Adrenal gland (tissue), 12 donors: Measurements from ENCODE around the gene NARF. TPM values are rescaled to one million over a fixed set of nuclear protein-coding genes. Genes with fewer than 3 reads are reported as not detected.

Source experiments
- DNase-seq, 7 donors: peaks; one replicate each; pipeline ENCODE4 v3.0.0-alpha.2; 2019 to 2020
- H3K27ac ChIP-seq, 5 donors: fragments of 200-600 bp; sonication (generic) in 4 of 5; 1 replicate in 3 of 5; 2 replicates in 2 of 5; pipeline versions ENCODE4 v1.5.1 to v1.8.0; 2016 to 2020; ENCODE audit warnings: mild to moderate bottlenecking in 1 of 5
- H3K27me3 ChIP-seq: fragments of 200-600 bp; 2 replicates; pipeline ENCODE4 v1.8.0; 2021
- H3K36me3 ChIP-seq, 2 donors: fragments of 200-600 bp; replicated peaks in 1 of 2; 1 replicate in 1 of 2; 2 replicates in 1 of 2; pipeline versions ENCODE4 v1.5.1 to v1.8.0; 2018 to 2022
- H3K4me1 ChIP-seq, 2 donors: fragments of 200-600 bp; replicated peaks in 1 of 2; 1 replicate in 1 of 2; 2 replicates in 1 of 2; pipeline versions ENCODE4 v1.5.1 to v1.8.0; 2018 to 2021
- H3K4me3 ChIP-seq, 4 donors: fragments of 200-600 bp; sonication (generic) in 3 of 4; one replicate each; pipeline ENCODE4 v1.5.1; 2016 to 2018
- H3K9me3 ChIP-seq, 3 donors: fragments of 200-600 bp; sonication (generic) in 1 of 3; replicated peaks in 1 of 3; 1 replicate in 2 of 3; 2 replicates in 1 of 3; pipeline versions ENCODE4 v1.5.1 to v1.8.0; 2016 to 2021
- POLR2A ChIP-seq, 2 donors: fragments of 450-650 bp; IDR thresholded peaks; one replicate each; pipeline ENCODE4 v1.6.1; 2017; ENCODE audit warnings: antibody characterized with exemption in 2 of 2, mild to moderate bottlenecking in 2 of 2, moderate library complexity in 1 of 2
- WGBS, 4 donors: extraction: QIAGEN DNeasy Blood & Tissue Kit in 2 of 4; methylation state at CpG; one replicate each; pipeline versions ENCODE4 v1.1.5 to v1.1.7; 2013 to 2017; 5-methylcytosine and 5-hydroxymethylcytosine counted together
- intact Hi-C, 2 donors: fragments of 100-400 bp; cut with DNase I; formaldehyde crosslinking; loops; one replicate each; pipeline versions ENCODE4 v1.14.1 to v1.15.0; 2022 to 2023
- polyA plus RNA-seq, 3 donors: library from polyadenylated mRNA; stranded (reverse); fragments of 200-250 nt in 2 of 3; fragments of 350-450 nt in 1 of 3; fragmentation: Illumina TruSeq in 1 of 3; extraction: RNeasy Lipid Tissue Mini Kit (QIAGEN cat#74804) in 1 of 3; gene quantifications; one replicate each; pipeline ENCODE4 v1.2.3, GENCODE V29; 2013 to 2014
- total RNA-seq, 9 donors: library from RNA; depleted of rRNA in 4 of 9; stranded (reverse); fragments of >200 nt in 4 of 9; fragments of 120-200 nt in 1 of 9; fragmentation: NEBNext Ultra II Directional in 1 of 9; extraction: Animal tissue kit (Norgen Biotek cat#: 25700) in 1 of 9; gene quantifications; one replicate each; pipeline versions ENCODE4 v1.1.0 to v1.2.4, GENCODE V29; 2013 to 2023
- TF ChIP-seq, protein P1 (sequence below), 6 experiments: fragments of 450-650 bp in 4 of 6; fragments of 200-600 bp in 2 of 6; sonication (generic) in 1 of 6; IDR thresholded peaks; 1 replicate in 5 of 6; 2 replicates in 1 of 6; pipeline versions ENCODE4 v1.5.1 to v1.8.0; 2016 to 2021; ENCODE audit warnings: antibody characterized with exemption in 6 of 6, mild to moderate bottlenecking in 2 of 6, moderate library complexity in 1 of 6
- donor health status: healthy with polysubstance abuse.
- donor health status: Bipolar disorder and iron deficiency.
- donor health status: DM: yes; HTN: yes; CAD: no.
- donor health status: DM: no; HTN: no; CAD: no.
- donor health status: DM: no; HTN: no; CAD: no.
- donor health status: DM: yes; HTN: yes; CAD: no.

The NARF gene
- total and polyA plus RNA-seq, 12 donors, result 21.8 to 198 (median 55.1) TPM

DNA sequence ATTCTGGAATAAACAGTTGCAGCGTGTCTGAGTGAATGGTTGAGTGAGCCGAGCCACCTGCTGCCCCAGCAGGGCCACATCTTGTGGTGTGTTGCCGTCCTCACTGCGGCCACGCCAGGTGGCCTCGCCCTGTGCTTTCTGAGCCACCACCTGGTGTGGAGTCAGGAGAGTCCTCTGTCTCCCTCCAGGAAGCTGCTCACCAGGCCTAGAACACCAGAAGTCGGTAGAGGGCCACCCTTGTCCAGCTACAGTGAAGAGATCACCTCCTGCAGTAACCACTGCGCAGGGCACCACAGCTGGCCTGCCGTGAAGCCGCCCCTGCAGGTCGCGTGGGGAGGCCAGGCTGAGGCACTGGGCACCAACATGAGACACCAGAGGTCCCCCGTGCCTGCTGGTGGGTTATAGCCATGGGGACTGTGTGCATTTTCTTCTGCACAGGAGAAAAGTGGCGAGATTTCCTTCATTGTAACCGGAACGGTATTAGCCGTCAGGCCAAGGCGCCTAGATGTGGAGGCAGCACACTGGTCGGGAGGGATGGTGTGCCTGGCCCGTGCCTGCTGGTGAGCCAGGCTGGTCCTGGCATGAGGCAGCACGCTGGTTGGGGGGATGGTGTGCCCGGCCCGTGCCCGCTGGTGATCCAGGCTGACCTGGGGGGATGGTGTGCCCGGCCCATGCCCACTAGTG is 32.1 kb downstream of the NARF start:
- no peak for TF ChIP-seq POLR2A (IDR thresholded peaks at IDR 0.05)
- TF ChIP-seq, protein P1, sequence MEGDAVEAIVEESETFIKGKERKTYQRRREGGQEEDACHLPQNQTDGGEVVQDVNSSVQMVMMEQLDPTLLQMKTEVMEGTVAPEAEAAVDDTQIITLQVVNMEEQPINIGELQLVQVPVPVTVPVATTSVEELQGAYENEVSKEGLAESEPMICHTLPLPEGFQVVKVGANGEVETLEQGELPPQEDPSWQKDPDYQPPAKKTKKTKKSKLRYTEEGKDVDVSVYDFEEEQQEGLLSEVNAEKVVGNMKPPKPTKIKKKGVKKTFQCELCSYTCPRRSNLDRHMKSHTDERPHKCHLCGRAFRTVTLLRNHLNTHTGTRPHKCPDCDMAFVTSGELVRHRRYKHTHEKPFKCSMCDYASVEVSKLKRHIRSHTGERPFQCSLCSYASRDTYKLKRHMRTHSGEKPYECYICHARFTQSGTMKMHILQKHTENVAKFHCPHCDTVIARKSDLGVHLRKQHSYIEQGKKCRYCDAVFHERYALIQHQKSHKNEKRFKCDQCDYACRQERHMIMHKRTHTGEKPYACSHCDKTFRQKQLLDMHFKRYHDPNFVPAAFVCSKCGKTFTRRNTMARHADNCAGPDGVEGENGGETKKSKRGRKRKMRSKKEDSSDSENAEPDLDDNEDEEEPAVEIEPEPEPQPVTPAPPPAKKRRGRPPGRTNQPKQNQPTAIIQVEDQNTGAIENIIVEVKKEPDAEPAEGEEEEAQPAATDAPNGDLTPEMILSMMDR (IDR thresholded peaks at IDR 0.05), result no peak
- Histone ChIP-seq H3K27me3 (no peaks in the 10 kb centered on the region), H3K36me3 (peaks cover 0 to 30% of the 10 kb centered on the region in 2 donors), H3K4me1 (peaks cover 0 to 19% of the 10 kb centered on the region in 2 donors), H3K27ac (no peak overlapping the region), H3K9me3 (no peaks in the 10 kb centered on the region), H3K4me3 (no peak overlapping the region)
- DNase-seq, result peak in 1 of 7 donors; percentile 20
- 82 to 92% (median 91%) methylated on average over 11 to 25 of the region's 25 CpGs for WGBS, 4 donors
- intact Hi-C loops, result no loop called here

DNA sequence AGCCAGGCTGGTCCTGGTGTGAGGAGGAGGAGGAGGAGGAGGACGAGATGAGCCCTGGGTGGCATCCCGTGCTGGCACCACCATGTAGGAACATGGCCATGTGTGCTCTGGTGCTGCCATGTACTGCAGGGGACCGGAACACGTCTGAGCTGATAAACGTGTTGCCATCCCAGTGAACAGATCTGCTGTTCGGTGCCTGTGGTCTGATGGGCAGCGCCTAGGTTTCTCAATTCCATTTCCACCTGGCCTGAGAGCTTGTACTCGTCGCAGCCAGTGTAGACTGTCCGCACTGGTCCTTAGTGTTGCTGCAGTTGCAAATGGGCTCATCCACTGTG is 32.6 kb downstream of the NARF start:
- no peak for TF ChIP-seq POLR2A (IDR thresholded peaks at IDR 0.05)
- TF ChIP-seq, protein P1 (IDR thresholded peaks at IDR 0.05), result no peak
- Histone ChIP-seq H3K9me3 (no peaks in the 10 kb centered on the region), H3K4me1 (peaks cover 0 to 19% of the 10 kb centered on the region in 2 donors), H3K27me3 (no peaks in the 10 kb centered on the region), H3K36me3 (peaks cover 0 to 25% of the 10 kb centered on the region in 2 donors), H3K4me3 (no peak overlapping the region), H3K27ac (no peak overlapping the region)
- intact Hi-C loops, result no loop called here
- 73 to 92% (median 85%) methylated on average over 3 to 10 of the region's 10 CpGs for WGBS, 4 donors
- no peak for DNase-seq

DNA sequence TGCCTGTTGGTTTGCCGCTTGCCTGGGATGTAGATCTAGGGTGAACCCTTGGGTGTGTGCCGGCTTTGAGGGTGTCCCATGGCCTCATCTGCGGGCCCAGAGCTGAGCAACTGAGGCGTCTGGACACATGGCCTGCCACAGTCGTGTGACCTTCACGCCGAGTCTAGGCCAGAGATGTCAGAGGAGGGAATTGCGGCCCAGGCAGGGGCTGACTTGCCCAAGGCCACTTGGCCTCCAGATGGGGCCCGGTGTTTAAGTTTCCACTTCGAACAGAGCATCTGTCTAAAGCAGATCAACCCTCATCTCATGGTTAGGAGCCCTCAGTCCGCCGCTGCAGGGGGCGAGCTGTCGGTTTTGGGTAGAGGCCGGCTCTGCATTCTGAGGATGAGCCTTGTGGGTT is 33.0 kb downstream of the NARF start:
- H3K9me3 ChIP-seq, result no peaks in the 10 kb centered on the region
- peaks cover under 1 to 22% of the 10 kb centered on the region in 2 donors for H3K4me1 ChIP-seq
- DNase-seq, result no peak
- TF ChIP-seq, protein P1 (IDR thresholded peaks at IDR 0.05), result no peak
- TF ChIP-seq POLR2A (IDR thresholded peaks at IDR 0.05), result no peak
- H3K27me3 ChIP-seq, result no peaks in the 10 kb centered on the region
- H3K36me3 ChIP-seq, result peaks cover 0 to 21% of the 10 kb centered on the region in 2 donors
- WGBS, 4 donors, result 69 to 94% (median 81%) methylated on average over 5 to 15 of the region's 15 CpGs
- H3K4me3 ChIP-seq, result no peak overlapping the region
- intact Hi-C loops, result no loop called here
- no peak overlapping the region for H3K27ac ChIP-seq

DNA sequence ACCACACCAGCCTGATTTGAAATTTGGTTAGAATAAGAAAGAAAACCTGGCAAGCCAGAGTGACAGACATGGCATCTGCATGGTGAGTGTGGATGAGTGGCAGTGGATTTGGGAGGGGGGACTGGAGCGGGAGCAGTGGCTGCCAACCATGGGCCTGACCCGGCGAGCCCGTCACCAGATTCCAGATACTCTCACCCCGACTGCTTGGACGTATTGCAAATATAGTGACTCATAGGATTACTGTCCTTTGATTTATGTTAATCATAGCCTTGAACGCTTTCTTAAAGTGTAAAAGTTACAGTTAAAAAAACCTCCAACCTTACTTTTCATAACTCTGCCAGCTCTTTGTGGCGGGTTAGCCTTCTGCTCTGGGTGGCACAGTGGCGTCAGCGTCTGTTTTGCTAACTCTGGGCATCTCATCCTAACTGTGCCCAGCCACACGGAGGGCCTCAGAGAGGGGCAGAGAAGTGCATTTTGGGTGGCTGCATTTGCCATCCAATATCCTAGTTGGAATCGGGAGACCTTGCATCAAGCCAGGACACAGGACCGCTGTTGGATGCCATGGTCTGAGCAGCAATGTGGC is 34.2 kb downstream of the NARF start:
- TF ChIP-seq POLR2A (IDR thresholded peaks at IDR 0.05), result no peak
- TF ChIP-seq, protein P1 (IDR thresholded peaks at IDR 0.05), result no peak
- WGBS, 4 donors, result 39 to 54% (median 41%) methylated on average over 13 of the region's 13 CpGs
- Histone ChIP-seq H3K27me3 (no peaks in the 10 kb centered on the region), H3K36me3 (peaks cover 0 to 11% of the 10 kb centered on the region in 2 donors), H3K27ac (peak overlapping the region; percentile 33 to 88 (median 61)), H3K4me3 (no peak overlapping the region), H3K4me1 (peaks cover 5 to 28% of the 10 kb centered on the region in 2 donors), H3K9me3 (no peaks in the 10 kb centered on the region)
- intact Hi-C loops, result no loop called here
- DNase-seq, result peak; percentile 73 to 92 (median 88)
